A673 (cell line): ENCODE data around the gene DAPK1. TPM values are rescaled to one million over a fixed set of nuclear protein-coding genes. Genes with fewer than 3 reads are reported as not detected.

Experiments
- BruUV-seq: library from RNA; stranded (reverse); fragments of 400-500 nt; replicated peaks from 2 replicates; lab custom pipeline; 2021; lab: Mats Ljungman, UMichigan
- CTCF ChIA-PET: fragments of 300-600 bp; sonication (Branson Sonifier 250); formaldehyde crosslinking; loops from one replicate; lab custom pipeline; 2022; ENCODE audit warnings: antibody characterized with exemption; lab: Charles Lee
- POLR2A ChIA-PET: fragments of 300-600 bp; sonication (Branson Sonifier 250); formaldehyde crosslinking; loops from one replicate; lab custom pipeline; 2022; ENCODE audit warnings: antibody characterized with exemption; ENCODE audit not compliant: low non-redundant PET; lab: Charles Lee
- DNase-seq: peaks from one replicate; pipeline ENCODE4 v3.0.0-alpha.2; 2015; ENCODE audit warnings: low spot score
- H3K27ac ChIP-seq: fragments of 200-600 bp; sonication (generic); 2 replicates; pipeline ENCODE4 v1.5.1; 2016; ENCODE audit warnings: mixed run types, low read depth, mild to moderate bottlenecking, mixed read lengths, antibody characterized with exemption, low read length; ENCODE audit not compliant: poor library complexity, severe bottlenecking
- H3K27me3 ChIP-seq: fragments of 200-600 bp; sonication (generic); replicated peaks from 2 replicates; pipeline ENCODE4 v1.6.1; 2017; ENCODE audit warnings: mixed run types, low read depth, mild to moderate bottlenecking, mixed read lengths, antibody characterized with exemption, low read length; ENCODE audit not compliant: insufficient read depth, poor library complexity
- H3K36me3 ChIP-seq: fragments of 200-600 bp; sonication (generic); 2 replicates; pipeline ENCODE4 v1.6.1; 2016; ENCODE audit warnings: mixed run types, mild to moderate bottlenecking, mixed read lengths, antibody characterized with exemption, low read length; ENCODE audit not compliant: insufficient read depth, poor library complexity, severe bottlenecking
- H3K4me1 ChIP-seq: fragments of 200-600 bp; sonication (generic); 2 replicates; pipeline ENCODE4 v1.6.1; 2017; ENCODE audit warnings: mixed run types, mild to moderate bottlenecking, mixed read lengths, antibody characterized with exemption, low read length; ENCODE audit not compliant: insufficient read depth, poor library complexity, severe bottlenecking
- H3K4me3 ChIP-seq: fragments of 200-600 bp; sonication (generic); 2 replicates; pipeline ENCODE4 v1.5.1; 2016; ENCODE audit warnings: low read depth, mixed run types, mild to moderate bottlenecking, mixed read lengths, low read length; ENCODE audit not compliant: poor library complexity, severe bottlenecking
- H3K9me3 ChIP-seq: fragments of 200-600 bp; sonication (generic); 2 replicates; pipeline ENCODE4 v1.6.1; 2016; ENCODE audit warnings: mixed run types, low read depth, mild to moderate bottlenecking, mixed read lengths, antibody characterized with exemption, low read length; ENCODE audit not compliant: poor library complexity, severe bottlenecking
- EZH2 ChIP-seq: fragments of 200-600 bp; sonication (generic); IDR thresholded peaks from 2 replicates; pipeline ENCODE4 v1.6.1; 2017; ENCODE audit warnings: borderline replicate concordance, low read depth, mild to moderate bottlenecking, mixed read lengths, antibody characterized with exemption, low read length; ENCODE audit not compliant: poor library complexity, severe bottlenecking
- intact Hi-C: fragments of 100-400 bp; cut with micrococcal nuclease; formaldehyde crosslinking; loops from one replicate; pipeline ENCODE4 v1.10.0; 2022; ENCODE audit not compliant: unreplicated experiment
- total RNA-seq: library from RNA; stranded (reverse); gene quantifications from 2 replicates; pipeline ENCODE4 v1.2.3, GENCODE V29; 2021
- TF ChIP-seq, protein P1 (sequence below): fragments of 300-800, 200-600 bp; sonication (generic); conservative IDR thresholded peaks from 2 replicates; pipeline ENCODE4 v1.5.1; 2017; ENCODE audit warnings: low read depth, mild to moderate bottlenecking, antibody characterized with exemption, low read length, moderate library complexity, mixed read lengths

DAPK1 gene
- total RNA-seq, 1 experiment from 2014 or later, result 380 TPM

DNA sequence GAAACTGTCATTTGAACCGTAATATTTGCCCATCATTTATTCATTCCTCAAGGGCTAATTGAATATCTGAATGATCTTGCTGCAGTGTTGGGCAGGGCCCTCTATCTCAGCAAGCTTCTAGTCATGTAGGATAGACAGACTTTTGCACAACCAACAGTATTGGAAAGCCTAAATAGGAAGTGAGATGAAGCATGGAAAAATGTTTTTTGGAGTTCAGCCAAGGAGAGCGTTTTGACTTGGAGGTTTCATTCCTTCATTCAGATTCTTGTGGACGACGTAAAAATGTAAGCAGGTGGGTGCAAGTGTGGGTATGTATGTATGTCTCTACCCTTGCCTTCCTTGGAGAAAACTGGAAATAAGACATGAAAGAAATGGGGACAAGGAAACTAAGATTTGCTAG is 15.5 kb downstream of the DAPK1 start:
- Histone ChIP-seq H3K9me3 (no peaks in the 10 kb centered on the region), H3K4me1 (peaks cover 93% of the 10 kb centered on the region), H3K27ac (peak overlapping the region; percentile 89), H3K36me3 (peaks cover 58% of the 10 kb centered on the region), H3K27me3 (no peaks in the 10 kb centered on the region), H3K4me3 (no peak overlapping the region)
- no peak for DNase-seq
- ChIA-PET POLR2A (no interaction called here), CTCF (no interaction called here)
- intact Hi-C loops, result no loop called here
- TF ChIP-seq EZH2, result no peak
- TF ChIP-seq, protein P1, sequence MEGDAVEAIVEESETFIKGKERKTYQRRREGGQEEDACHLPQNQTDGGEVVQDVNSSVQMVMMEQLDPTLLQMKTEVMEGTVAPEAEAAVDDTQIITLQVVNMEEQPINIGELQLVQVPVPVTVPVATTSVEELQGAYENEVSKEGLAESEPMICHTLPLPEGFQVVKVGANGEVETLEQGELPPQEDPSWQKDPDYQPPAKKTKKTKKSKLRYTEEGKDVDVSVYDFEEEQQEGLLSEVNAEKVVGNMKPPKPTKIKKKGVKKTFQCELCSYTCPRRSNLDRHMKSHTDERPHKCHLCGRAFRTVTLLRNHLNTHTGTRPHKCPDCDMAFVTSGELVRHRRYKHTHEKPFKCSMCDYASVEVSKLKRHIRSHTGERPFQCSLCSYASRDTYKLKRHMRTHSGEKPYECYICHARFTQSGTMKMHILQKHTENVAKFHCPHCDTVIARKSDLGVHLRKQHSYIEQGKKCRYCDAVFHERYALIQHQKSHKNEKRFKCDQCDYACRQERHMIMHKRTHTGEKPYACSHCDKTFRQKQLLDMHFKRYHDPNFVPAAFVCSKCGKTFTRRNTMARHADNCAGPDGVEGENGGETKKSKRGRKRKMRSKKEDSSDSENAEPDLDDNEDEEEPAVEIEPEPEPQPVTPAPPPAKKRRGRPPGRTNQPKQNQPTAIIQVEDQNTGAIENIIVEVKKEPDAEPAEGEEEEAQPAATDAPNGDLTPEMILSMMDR, result no peak
- TSS peak; percentile 1 for BruUV-seq

DNA sequence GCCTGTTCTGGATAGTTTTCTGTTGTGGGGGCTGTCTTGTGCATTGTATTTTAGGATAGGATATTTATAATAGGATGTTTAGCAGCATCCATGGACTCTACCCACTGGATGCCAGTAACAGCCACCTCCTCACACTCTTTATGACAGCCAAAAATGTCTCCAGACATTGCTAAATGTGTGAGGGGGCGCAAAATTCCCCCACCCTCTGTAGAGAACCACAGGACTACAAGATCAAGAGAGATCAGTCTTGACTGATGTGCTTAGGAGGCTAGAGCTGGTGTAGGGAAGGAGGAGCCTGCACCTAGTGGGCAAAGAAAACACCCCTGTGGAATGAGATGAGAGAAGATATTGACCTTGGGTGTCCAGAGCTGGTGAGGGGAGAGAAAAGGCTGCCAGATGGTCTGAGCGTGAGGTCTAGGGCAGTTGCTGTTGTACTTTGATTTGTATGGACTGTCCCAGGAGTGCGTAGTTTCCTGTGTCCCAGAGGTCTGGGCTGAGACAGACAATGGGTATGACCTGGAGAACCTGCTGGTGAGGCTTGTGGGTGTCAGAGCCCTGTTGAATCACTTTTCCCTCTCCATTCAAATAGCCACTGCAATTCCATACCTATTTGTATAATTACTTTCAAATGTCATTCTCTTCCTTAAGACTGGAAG is 16.3 kb downstream of the DAPK1 start:
- BruUV-seq, result no TSS peak

GRCh38 chr9:87515006-87515405 is 17.3 kb downstream of the DAPK1 start:
- ChIA-PET POLR2A (no interaction called here), CTCF (no interaction called here)
- Histone ChIP-seq H3K36me3 (peaks cover 57% of the 10 kb centered on the region), H3K4me3 (no peak overlapping the region), H3K27me3 (no peaks in the 10 kb centered on the region), H3K4me1 (peaks cover 95% of the 10 kb centered on the region), H3K9me3 (no peaks in the 10 kb centered on the region), H3K27ac (peak overlapping the region; percentile 89)
- TSS peak; percentile 0 for BruUV-seq
- intact Hi-C loops, result no loop called here
- no peak for DNase-seq
- TF ChIP-seq, protein P1, result no peak
- TF ChIP-seq EZH2, result no peak

More for the DNA sequence above, 16.3 kb downstream of the DAPK1 start:
- no peak for TF ChIP-seq EZH2
- TF ChIP-seq, protein P1, result no peak
- no peaks in the 10 kb centered on the region for H3K27me3 ChIP-seq
- CTCF ChIA-PET, result no interaction called here
- H3K36me3 ChIP-seq, result peaks cover 52% of the 10 kb centered on the region
- no peak for DNase-seq
- peaks cover 94% of the 10 kb centered on the region for H3K4me1 ChIP-seq
- POLR2A ChIA-PET, result no interaction called here
- H3K4me3 ChIP-seq, result no peak overlapping the region
- H3K27ac ChIP-seq, result peak overlapping the region; percentile 89
- H3K9me3 ChIP-seq, result no peaks in the 10 kb centered on the region
- intact Hi-C loops, result no loop called here
